GM19099 (cell line): ENCODE results near the gene PIK3CA.

ENCODE experiments used
- POLR2A ChIP-seq: IDR thresholded peaks from 3 replicates; pipeline ENCODE4 v1.6.1; 2011; ENCODE audit warnings: low read depth; ENCODE audit not compliant: insufficient read length; ENCODE audit errors: extremely low read depth

PIK3CA gene

GRCh38 chr3:179236669-179237301 lies 88.6 kb downstream of the PIK3CA start:
- TF ChIP-seq POLR2A, result no peak

GRCh38 chr3:179244878-179245277 lies 96.7 kb downstream of the PIK3CA start:
- no peak for TF ChIP-seq POLR2A

GRCh38 chr3:179247289-179248015 lies 99.3 kb downstream of the PIK3CA start:
- no peak for TF ChIP-seq POLR2A

GRCh38 chr3:179250803-179251476 lies 102.8 kb downstream of the PIK3CA start, which contains the start of gene KCNMB3:
Gene KCNMB3 (minus strand): TSS chr3:179251114. CDS start chr3:179250990, 124 bp downstream.
- TF ChIP-seq POLR2A, result no peak

GRCh38 chr3:179256813-179257212 lies 108.7 kb downstream of the PIK3CA start:
- no peak for TF ChIP-seq POLR2A

- no peak for TF ChIP-seq POLR2A
Observed at GRCh38 chr3:179258820-179259219, 110.7 kb downstream of the PIK3CA start.

GRCh38 chr3:179260949-179261765 lies 113.0 kb downstream of the PIK3CA start:
- TF ChIP-seq POLR2A, result peak; percentile 75

- TF ChIP-seq POLR2A, result no peak
Observed at GRCh38 chr3:179263134-179263533, 115.0 kb downstream of the PIK3CA start.

- no peak for TF ChIP-seq POLR2A
Observed at GRCh38 chr3:179264449-179264848, 116.3 kb downstream of the PIK3CA start.

- TF ChIP-seq POLR2A, result no peak
Observed at GRCh38 chr3:179265092-179265491, 116.9 kb downstream of the PIK3CA start.

- TF ChIP-seq POLR2A, result no peak
Observed at GRCh38 chr3:179265875-179266274, 117.7 kb downstream of the PIK3CA start.

- TF ChIP-seq POLR2A, result no peak
Observed at GRCh38 chr3:179266701-179267211, 118.6 kb downstream of the PIK3CA start.

- TF ChIP-seq POLR2A, result no peak
Observed at GRCh38 chr3:179268400-179269051, 120.4 kb downstream of the PIK3CA start.

GRCh38 chr3:179269152-179269707 lies 121.1 kb downstream of the PIK3CA start:
- TF ChIP-seq POLR2A, result no peak
